GM10248 (cell line): ENCODE results near the gene HAPLN2.

ENCODE experiments used
- CTCF ChIA-PET: fragments of 300-600 bp; sonication (Branson Sonifier 250); formaldehyde crosslinking; extraction: SDS; loops from one replicate; lab custom pipeline; 2021; ENCODE audit warnings: antibody characterized with exemption; lab: Yijun Ruan, JAX
- POLR2A ChIA-PET: fragments of 350-650 bp; sonication (Branson Sonifier 250); formaldehyde crosslinking; extraction: SDS; loops from one replicate; lab custom pipeline; 2020; ENCODE audit warnings: antibody characterized with exemption; lab: Yijun Ruan, JAX
- DNase-seq: peaks from one replicate; pipeline ENCODE4 v3.0.0; 2012; ENCODE audit errors: extremely low spot score
- TF ChIP-seq, protein P1 (sequence below): IDR thresholded peaks from 2 replicates; pipeline ENCODE4 v1.5.1; 2012; ENCODE audit warnings: mild to moderate bottlenecking, low read depth; ENCODE audit errors: extremely low read depth, missing control alignments, control extremely low read depth

Gene HAPLN2

DNA sequence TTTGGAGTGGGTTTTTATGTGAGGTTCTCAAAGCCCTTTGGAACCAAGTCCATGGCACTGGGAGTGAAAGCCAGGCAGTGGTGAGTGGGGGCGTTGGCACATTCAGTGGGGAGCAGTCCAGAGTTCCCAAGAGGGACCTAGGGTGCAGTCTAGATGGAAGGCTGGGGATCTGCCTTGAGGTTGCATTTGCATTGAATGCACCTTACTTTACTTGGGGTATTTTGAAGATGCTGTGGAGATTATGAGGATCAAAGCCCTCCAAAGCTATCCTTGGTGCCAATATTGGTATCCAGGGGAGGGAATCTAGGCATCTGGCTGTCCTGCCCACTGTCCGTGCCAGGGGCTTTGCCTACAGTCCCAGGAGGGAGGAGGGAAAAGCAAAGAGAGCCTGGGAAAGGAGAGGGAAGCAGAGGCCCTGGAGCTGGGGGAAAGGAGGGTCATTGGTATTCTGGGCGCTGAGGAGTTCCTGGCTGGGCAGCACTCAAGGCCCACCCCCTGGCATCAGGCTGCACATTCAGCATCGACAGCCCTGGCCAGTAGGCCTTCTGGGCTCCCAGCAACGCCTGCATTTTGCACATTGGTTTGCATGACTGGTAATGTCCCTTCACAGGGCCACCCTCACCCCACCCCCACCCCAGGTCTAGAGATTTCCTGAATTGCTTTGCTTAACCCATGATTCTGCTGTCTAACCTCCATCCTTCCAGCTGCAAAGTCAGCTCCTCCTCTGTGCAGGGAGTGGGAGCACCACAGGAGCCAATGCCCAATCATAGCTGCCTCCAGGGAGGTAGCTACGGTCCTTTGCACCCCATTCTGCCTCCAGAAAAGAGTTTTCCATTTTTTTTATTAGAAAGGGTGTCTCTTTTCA is 21.9 kb downstream of the HAPLN2 start:
- CTCF ChIA-PET = interaction anchor here (1.2 to 5.0 kb wide), 10 partner anchors 13 to 255 kb away, joined by 5 to 38 read pairs (median 10); no protein-coding TSS in a partner anchor
- TF ChIP-seq, protein P1, sequence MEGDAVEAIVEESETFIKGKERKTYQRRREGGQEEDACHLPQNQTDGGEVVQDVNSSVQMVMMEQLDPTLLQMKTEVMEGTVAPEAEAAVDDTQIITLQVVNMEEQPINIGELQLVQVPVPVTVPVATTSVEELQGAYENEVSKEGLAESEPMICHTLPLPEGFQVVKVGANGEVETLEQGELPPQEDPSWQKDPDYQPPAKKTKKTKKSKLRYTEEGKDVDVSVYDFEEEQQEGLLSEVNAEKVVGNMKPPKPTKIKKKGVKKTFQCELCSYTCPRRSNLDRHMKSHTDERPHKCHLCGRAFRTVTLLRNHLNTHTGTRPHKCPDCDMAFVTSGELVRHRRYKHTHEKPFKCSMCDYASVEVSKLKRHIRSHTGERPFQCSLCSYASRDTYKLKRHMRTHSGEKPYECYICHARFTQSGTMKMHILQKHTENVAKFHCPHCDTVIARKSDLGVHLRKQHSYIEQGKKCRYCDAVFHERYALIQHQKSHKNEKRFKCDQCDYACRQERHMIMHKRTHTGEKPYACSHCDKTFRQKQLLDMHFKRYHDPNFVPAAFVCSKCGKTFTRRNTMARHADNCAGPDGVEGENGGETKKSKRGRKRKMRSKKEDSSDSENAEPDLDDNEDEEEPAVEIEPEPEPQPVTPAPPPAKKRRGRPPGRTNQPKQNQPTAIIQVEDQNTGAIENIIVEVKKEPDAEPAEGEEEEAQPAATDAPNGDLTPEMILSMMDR = no peak
- no peak for DNase-seq
- POLR2A ChIA-PET = no interaction called here

DNA sequence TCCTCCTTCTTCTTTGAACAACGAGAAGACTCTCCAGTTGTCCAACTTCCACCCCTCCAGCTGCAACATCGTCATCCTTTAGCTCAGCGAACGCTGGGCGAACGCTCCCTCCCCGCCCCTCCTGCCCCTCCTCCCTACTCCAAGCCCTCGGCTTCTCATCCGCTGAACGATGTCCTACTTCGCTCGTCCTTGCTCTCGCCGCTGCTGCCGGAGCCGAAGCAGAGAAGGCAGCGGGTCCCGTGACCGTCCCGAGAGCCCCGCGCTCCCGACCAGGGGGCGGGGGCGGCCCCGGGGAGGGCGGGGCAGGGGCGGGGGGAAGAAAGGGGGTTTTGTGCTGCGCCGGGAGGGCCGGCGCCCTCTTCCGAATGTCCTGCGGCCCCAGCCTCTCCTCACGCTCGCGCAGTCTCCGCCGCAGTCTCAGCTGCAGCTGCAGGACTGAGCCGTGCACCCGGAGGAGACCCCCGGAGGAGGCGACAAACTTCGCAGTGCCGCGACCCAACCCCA is 22.6 kb downstream of the HAPLN2 start, which contains the start of gene BCAN:
Gene BCAN, plus strand, starts transcription at position 357 of the 504 bp plus-strand sequence. CDS start 3,938 bp downstream, outside the sequence.
- CTCF ChIA-PET = interaction anchor here (1.2 to 5.0 kb wide), 10 partner anchors 9 to 256 kb away, joined by 3 to 38 read pairs (median 10); no protein-coding TSS in a partner anchor
- POLR2A ChIA-PET = no interaction called here
- DNase-seq = peak; percentile 66
- TF ChIP-seq, protein P1 = peak; percentile 8

DNA sequence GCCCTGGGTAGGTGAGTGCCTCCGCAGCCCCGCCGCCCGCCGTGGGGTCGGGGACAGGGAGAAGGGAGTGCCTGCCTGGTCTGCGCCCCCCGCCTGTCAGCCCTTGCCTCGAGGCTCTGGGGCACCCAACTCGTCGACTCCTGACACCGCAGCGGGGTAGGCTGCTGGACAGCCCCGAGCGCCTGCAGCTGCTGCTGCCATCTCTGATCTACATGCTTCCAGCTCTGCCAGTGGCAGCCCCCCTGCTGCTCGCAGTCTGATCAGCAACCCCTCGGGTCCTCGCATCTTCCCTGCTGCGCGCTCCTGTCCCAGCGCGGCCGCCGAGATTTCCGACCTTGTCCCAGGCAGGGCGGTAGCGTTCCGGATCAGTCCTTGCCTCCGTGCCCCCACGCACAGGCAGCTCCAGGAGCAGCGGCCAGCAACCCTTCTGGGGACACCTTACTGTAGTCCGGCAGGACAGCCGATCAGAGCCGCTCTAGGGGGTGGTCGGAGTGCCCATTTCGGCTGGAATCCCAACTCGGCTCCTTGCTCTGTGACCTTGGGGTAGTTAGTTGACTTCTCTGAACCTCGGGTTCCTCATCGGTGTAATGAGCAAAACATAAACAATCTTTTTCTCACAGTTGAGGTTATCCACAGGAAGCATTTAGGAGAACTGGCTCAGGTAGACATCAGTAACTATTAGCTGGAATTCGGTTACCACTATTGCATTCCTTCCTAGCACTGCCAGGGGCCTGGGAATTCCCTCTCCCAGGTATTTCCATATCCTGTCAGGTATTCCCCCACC is 23.2 kb downstream of the HAPLN2 start:
- no peak for DNase-seq
- ChIA-PET POLR2A (no interaction called here), CTCF (interaction anchor here (1.2 to 5.0 kb wide), 17 partner anchors 9 to 257 kb away, joined by 3 to 38 read pairs (median 7); no protein-coding TSS in a partner anchor)
- TF ChIP-seq, protein P1 = no peak

DNA sequence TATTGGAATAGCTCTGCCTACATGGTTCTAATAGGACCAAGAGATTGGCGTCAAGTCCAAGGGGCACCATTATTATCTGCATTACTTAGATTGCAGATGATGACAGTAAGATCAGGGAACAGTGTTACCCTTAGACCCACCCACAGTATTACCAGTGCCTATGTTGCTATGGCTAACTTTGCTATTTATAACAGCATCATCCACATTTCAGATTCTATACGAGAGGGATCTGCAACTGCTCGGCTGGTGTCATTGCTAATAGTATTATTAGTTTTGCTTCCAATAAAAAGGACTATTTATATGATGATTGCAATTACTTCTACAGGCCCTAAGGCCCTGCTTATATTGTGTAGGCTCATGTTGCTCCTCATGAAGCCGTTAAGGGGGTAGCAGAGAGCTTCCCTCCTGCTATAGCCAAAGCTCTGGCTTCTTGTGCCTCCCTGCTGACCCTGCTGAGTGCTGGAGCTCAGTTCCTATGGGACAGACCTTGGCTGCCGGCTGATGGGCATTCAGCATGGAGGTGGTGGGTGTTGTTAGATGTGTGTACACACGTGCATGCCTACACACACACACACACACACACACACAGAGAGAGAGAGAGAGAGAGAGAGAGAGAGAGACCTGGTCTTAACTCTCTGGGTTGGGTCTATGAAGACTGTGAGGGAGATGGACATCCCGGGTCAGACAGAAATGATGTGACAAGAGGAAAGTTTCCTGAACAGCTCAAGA is 24.0 kb downstream of the HAPLN2 start:
- TF ChIP-seq, protein P1 = no peak
- POLR2A ChIA-PET = interaction anchor here (0.6 to 1.0 kb wide), 3 partner anchors 16 to 156 kb away, joined by 3 to 8 read pairs (median 5); no protein-coding TSS in a partner anchor
- CTCF ChIA-PET = interaction anchor here (0.7 to 5.0 kb wide), 16 partner anchors 8 to 257 kb away, joined by 3 to 38 read pairs (median 6); no protein-coding TSS in a partner anchor
- no peak for DNase-seq

DNA sequence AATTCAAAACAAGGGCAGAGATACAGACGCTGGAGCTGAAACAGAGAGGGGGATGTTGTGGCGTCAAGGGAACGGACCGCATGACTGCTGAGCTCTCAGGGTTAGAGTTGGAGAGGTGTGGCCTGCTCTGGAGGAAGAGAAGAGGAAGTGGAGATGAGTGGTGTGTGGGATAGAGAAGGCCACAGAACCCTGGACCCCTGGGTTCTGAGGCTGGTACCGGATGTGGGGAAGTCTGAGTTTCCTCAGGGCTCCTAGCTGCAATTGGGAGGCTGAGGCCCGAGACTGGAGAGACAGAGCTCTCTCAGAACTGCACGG is 24.5 kb downstream of the HAPLN2 start:
- CTCF ChIA-PET = interaction anchor here (0.7 to 5.0 kb wide), 16 partner anchors 13 to 261 kb away, joined by 3 to 38 read pairs (median 6); no protein-coding TSS in a partner anchor
- POLR2A ChIA-PET = interaction anchor here (0.6 to 1.0 kb wide), 3 partner anchors 15 to 156 kb away, joined by 3 to 8 read pairs (median 5); no protein-coding TSS in a partner anchor
- no peak for DNase-seq
- TF ChIP-seq, protein P1 = no peak
